Endodermal cell (in vitro differentiated cells): ENCODE results near the gene MTMR12. TPM values are rescaled to one million over a fixed set of nuclear protein-coding genes. Genes with fewer than 3 reads are reported as not detected.
A peak's percentile ranks its signal among the peaks of the same experiment; 100 is the strongest.

Experiments used
- DNase-seq: peaks from one replicate; pipeline ENCODE4 v3.0.0-alpha.2; 2017
- H3K27ac ChIP-seq: 2 replicates; pipeline ENCODE4 v1.5.1; 2013; ENCODE audit warnings: mild to moderate bottlenecking, low read depth, low read length, moderate library complexity
- H3K27me3 ChIP-seq: 2 replicates; pipeline ENCODE4 v1.6.1; 2013; ENCODE audit warnings: mild to moderate bottlenecking, low read length, moderate library complexity; ENCODE audit not compliant: insufficient read depth, control insufficient read depth, poor library complexity, severe bottlenecking
- H3K36me3 ChIP-seq: 2 replicates; pipeline ENCODE4 v1.7.0; 2013; ENCODE audit warnings: mild to moderate bottlenecking, low read length, moderate library complexity; ENCODE audit not compliant: control insufficient read depth, insufficient read depth
- H3K4me1 ChIP-seq: one replicate; pipeline ENCODE4 v1.7.0; 2013; ENCODE audit warnings: low read length; ENCODE audit not compliant: control insufficient read depth, insufficient read depth
- H3K4me3 ChIP-seq: 2 replicates; pipeline ENCODE4 v1.5.1; 2013; ENCODE audit warnings: mild to moderate bottlenecking, low read length, moderate library complexity
- H3K9ac ChIP-seq: 2 replicates; pipeline ENCODE4 v1.6.1; 2013; ENCODE audit warnings: mild to moderate bottlenecking, low read length, moderate library complexity; ENCODE audit not compliant: poor library complexity, severe bottlenecking; ENCODE audit errors: extremely low read depth
- H3K9me3 ChIP-seq: 2 replicates; pipeline ENCODE4 v1.6.1; 2013; ENCODE audit warnings: mild to moderate bottlenecking, low read length, moderate library complexity; ENCODE audit not compliant: control insufficient read depth
- H3K27ac Mint-ChIP-seq: 2 replicates; pipeline ENCODE4 v1.8.0; 2020; ENCODE audit warnings: mixed read lengths
- H3K27me3 Mint-ChIP-seq: 2 replicates; pipeline ENCODE4 v1.8.0; 2021; ENCODE audit warnings: mild to moderate bottlenecking, mixed read lengths; ENCODE audit not compliant: insufficient read depth
- H3K36me3 Mint-ChIP-seq: 2 replicates; pipeline ENCODE4 v1.8.0; 2020; ENCODE audit warnings: low read depth, mixed read lengths
- H3K4me1 Mint-ChIP-seq: 2 replicates; pipeline ENCODE4 v1.8.0; 2020; ENCODE audit warnings: mixed read lengths
- H3K4me3 Mint-ChIP-seq: 2 replicates; pipeline ENCODE4 v1.8.0; 2020; ENCODE audit warnings: mild to moderate bottlenecking, moderate library complexity, mixed read lengths
- H3K9me3 Mint-ChIP-seq: 2 replicates; pipeline ENCODE4 v1.8.0; 2020; ENCODE audit warnings: mild to moderate bottlenecking, mixed read lengths
- CTCF ChIP-seq: fragments of 200-600 bp; sonication (generic); conservative IDR thresholded peaks from 2 replicates; pipeline ENCODE4 v1.5.0; 2021; ENCODE audit warnings: antibody characterized with exemption, mild to moderate bottlenecking
- WGBS, 2 experiments: methylation state at CpG; one replicate each; pipeline versions ENCODE4 v1.1.5 to v1.1.7; 2013; ENCODE audit warnings: missing lambda C conversion rate in 2 of 2, mixed read lengths in 1 of 2; ENCODE audit not compliant: insufficient coverage in 1 of 2, insufficient read length in 1 of 2; 5-methylcytosine and 5-hydroxymethylcytosine counted together
- total RNA-seq, 2 donors: library from RNA; stranded (reverse); fragmentation: NEBNext Ultra II Directional in 1 of 2; extraction: Animal tissue kit (Norgen Biotek cat#: 25700) in 1 of 2; gene quantifications; 2 replicates in 1 of 2; 3 replicates in 1 of 2; pipeline ENCODE4 v1.2.1, GENCODE V29; 2021

The MTMR12 gene
- total RNA-seq, 2 donors from 2014 or later, result 32.7 to 33.3 TPM

GRCh38 chr5:32232441-32233219, 80.1 kb downstream of the MTMR12 start:
- H3K9me3 Mint-ChIP-seq, result no peaks in the 10 kb centered on the region
- Histone ChIP-seq H3K4me1 (no peaks in the 10 kb centered on the region), H3K27ac (no peak overlapping the region), H3K36me3 (peaks cover 73% of the 10 kb centered on the region), H3K9ac (no peak overlapping the region), H3K27me3 (no peaks in the 10 kb centered on the region), H3K4me3 (no peak overlapping the region), H3K9me3 (no peaks in the 10 kb centered on the region)
- H3K27me3 Mint-ChIP-seq, result no peaks in the 10 kb centered on the region
- H3K36me3 Mint-ChIP-seq, result peaks cover 66% of the 10 kb centered on the region
- peak; percentile 91 for TF ChIP-seq CTCF
- 87 to 90% methylated on average over 8 to 11 of the region's 11 CpGs for WGBS, 2 experiments
- no peak overlapping the region for H3K4me3 Mint-ChIP-seq
- H3K4me1 Mint-ChIP-seq, result no peaks in the 10 kb centered on the region
- H3K27ac Mint-ChIP-seq, result peak overlapping the region; percentile 55
- DNase-seq, result peak; percentile 90

- DNase-seq, result peak; percentile 63
- no peaks in the 10 kb centered on the region for H3K4me1 ChIP-seq
- no peak overlapping the region for H3K4me3 ChIP-seq
- no peaks in the 10 kb centered on the region for H3K4me1 Mint-ChIP-seq
- peaks cover 76% of the 10 kb centered on the region for H3K36me3 ChIP-seq
- TF ChIP-seq CTCF, result no peak
- no peaks in the 10 kb centered on the region for H3K27me3 ChIP-seq
- H3K9ac ChIP-seq, result no peak overlapping the region
- no peak overlapping the region for H3K27ac ChIP-seq
- H3K27me3 Mint-ChIP-seq, result no peaks in the 10 kb centered on the region
- WGBS, 2 experiments, result 72 to 74% methylated on average over 7 to 8 of the region's 8 CpGs
- H3K4me3 Mint-ChIP-seq, result no peak overlapping the region
- H3K36me3 Mint-ChIP-seq, result peaks cover 66% of the 10 kb centered on the region
- no peaks in the 10 kb centered on the region for H3K9me3 Mint-ChIP-seq
- no peak overlapping the region for H3K27ac Mint-ChIP-seq
- H3K9me3 ChIP-seq, result no peaks in the 10 kb centered on the region
Observed at GRCh38 chr5:32231929-32232328, 80.8 kb downstream of the MTMR12 start.

GRCh38 chr5:32231241-32231640, 81.5 kb downstream of the MTMR12 start:
- Mint-ChIP-seq H3K27ac (no peak overlapping the region), H3K4me1 (no peaks in the 10 kb centered on the region), H3K4me3 (no peak overlapping the region), H3K27me3 (no peaks in the 10 kb centered on the region), H3K36me3 (peaks cover 68% of the 10 kb centered on the region), H3K9me3 (peaks cover 3% of the 10 kb centered on the region)
- H3K27ac ChIP-seq, result no peak overlapping the region
- H3K4me3 ChIP-seq, result no peak overlapping the region
- no peak overlapping the region for H3K9ac ChIP-seq
- no peak for TF ChIP-seq CTCF
- H3K27me3 ChIP-seq, result no peaks in the 10 kb centered on the region
- WGBS, 2 experiments, result 95% methylated on average over 4 to 6 of the region's 6 CpGs
- no peaks in the 10 kb centered on the region for H3K9me3 ChIP-seq
- no peaks in the 10 kb centered on the region for H3K4me1 ChIP-seq
- no peak for DNase-seq
- H3K36me3 ChIP-seq, result peaks cover 80% of the 10 kb centered on the region
